NCI-H2107 (cell line): ENCODE data around the gene PKNOX1.
"Not testable (repeated sequence)": the region's sequence is repeated elsewhere in the genome, so short reads cannot be mapped to it uniquely, and the experiment has no call there.

Source experiments
- DNase-seq: peaks from one replicate; lab custom pipeline; 2025; lab: John Stamatoyannopoulos, UW

Gene PKNOX1

GRCh38 chr21:43021191-43021590, 46.8 kb downstream of the PKNOX1 start:
- no peak for DNase-seq

DNA sequence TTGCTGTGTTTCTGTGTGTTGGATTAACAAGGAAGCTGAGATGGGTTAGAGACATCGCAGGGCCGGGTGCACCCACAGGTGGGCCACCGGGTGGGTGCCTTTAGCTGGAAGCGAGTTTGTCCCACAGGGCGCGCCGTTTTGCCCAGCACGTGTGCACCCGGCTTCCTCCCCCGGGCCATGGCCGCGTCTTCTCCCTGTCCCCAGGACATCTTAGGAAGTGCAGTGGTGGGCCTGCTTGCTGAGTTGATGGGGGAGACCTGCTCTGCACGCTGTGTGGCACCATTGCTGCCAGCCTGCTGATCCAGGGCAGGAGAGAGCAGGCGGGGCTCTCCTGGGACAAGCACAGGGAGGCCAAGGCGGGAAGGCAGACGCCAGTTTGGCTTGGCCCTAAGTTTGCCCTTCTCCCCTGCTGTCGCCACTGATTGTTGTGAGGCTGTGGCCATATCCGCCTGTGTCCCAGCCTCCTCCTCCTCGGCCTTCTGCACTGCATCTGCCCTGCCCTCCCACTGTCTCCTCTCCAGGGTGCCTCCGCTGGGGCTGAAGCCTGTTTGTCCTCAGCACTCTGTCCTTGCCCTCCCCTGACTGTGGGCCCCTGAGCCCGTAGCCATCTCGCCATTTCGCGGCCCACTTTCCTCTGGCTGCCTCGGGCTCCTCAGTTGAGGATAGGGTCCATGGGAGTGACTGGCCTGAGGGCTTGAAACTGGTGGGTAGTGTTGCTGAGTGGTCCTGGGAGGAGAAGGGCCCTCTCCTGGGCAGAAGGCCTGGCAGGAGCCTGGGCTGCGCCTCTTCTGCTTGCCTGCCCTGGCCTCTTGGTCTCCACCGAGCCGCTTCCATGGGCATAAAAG, 47.6 kb downstream of the PKNOX1 start:
- DNase-seq, result no peak

DNA sequence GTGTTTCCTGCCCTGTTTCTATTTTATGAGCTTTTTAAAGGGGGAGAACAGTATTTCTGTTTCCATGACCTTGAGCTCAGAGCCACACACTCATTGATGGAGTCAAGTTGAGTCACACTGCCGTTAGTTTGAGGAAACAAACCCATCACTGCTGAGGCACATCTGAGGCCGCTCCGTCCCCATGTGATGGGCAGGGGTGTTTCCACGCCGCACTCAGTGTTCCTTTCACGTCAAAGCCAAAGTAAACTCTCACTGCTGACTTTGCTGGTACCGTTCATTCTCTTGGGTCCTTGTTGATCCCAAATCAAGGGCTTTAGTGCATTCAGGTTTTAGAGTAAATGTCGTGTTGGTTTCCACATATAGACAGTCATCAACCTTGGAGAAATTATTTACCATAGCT, 48.8 kb downstream of the PKNOX1 start:
- DNase-seq, result no peak

DNA sequence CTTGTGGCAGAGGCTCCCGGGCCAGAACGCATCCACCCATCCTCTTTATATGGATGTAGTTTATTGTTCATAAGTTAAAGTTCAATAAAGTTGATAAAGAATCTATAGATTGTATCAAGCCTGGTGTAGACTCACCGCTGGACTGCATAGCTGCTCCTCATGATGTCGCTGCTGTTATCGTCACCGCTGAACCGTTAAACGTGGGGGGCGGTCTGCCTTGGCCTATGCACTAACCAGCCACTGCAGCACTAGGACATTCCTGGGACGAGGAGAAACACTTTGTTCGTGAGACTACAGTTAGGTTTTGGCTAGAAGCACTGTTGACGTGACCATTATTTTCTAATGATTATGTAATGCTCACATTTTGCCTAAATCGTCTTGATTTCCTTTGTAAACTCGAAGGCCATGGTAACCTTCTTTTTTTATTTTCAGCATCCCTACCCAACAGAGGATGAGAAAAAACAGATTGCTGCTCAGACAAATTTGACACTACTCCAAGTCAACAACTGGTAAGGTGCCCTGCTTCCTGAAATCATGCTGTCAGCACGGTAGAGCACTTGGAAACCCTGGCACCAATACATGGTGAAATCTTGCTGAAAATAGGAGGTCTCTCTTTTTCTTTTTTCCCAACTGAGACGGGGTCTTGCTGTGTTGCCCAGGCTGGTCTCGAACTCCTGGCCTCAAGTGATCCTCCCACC, 50.2 kb downstream of the PKNOX1 start:
- DNase-seq, result no peak

GRCh38 chr21:43025636-43026180, 51.3 kb downstream of the PKNOX1 start:
- DNase-seq, result no peak

DNA sequence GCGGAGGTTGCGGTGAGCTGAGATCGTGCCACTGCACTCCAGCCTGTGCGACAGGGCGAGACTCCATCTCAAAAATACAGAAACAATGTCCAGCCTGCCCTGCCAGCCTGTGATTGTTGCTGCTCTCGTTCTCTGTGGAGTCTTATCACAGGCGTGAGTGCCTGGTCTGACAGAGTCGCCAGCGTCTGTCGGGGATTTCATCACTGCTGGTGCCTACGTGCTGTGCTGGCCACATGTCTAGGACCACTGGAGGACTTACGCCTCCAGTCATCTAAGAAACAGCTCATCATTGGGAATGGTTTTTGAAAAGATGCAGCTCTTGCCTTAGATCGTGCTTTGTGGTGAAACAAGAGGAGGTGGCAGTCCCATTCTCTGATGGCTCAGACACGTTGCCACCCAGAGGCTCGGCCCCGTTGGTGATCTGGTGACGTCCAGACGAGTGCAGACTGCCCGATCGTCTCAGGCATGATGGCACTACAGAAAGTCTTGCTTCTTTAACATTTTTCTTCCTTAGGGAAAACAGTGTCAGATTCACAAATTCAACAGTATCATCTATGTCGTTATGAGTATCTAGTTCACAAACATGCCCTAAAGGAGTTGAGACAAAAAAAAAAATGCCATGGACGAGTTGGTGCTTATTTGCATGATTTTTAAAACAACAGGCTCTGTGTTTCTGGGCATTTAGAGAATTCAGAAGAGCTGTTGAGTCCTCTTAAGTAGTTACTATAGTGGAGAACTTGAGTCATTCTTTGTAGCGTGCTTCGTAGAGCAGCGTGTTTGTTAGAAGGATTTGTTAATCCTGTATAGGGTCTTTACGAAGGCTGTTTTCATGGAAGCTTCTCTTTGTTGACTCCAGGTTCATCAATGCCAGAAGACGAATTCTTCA, 53.7 kb downstream of the PKNOX1 start:
- no peak for DNase-seq

DNA sequence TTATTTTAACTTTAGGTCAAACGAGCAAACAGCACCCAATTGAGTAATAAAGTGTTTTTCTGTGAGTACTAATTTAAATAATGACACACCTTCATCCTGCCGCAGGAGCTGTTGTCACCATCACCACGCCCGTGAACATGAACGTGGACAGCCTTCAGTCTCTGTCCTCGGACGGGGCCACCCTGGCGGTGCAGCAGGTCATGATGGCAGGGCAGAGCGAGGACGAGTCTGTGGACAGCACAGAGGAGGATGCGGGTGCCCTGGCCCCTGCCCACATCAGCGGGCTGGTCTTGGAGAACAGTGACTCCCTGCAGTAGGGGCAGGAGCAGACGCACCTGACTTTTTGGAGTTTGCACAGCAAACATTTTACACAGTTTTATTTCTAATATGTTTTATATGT, 55.4 kb downstream of the PKNOX1 start:
- no peak for DNase-seq

GRCh38 chr21:43031121-43031619, 56.8 kb downstream of the PKNOX1 start:
- DNase-seq, result no peak

DNA sequence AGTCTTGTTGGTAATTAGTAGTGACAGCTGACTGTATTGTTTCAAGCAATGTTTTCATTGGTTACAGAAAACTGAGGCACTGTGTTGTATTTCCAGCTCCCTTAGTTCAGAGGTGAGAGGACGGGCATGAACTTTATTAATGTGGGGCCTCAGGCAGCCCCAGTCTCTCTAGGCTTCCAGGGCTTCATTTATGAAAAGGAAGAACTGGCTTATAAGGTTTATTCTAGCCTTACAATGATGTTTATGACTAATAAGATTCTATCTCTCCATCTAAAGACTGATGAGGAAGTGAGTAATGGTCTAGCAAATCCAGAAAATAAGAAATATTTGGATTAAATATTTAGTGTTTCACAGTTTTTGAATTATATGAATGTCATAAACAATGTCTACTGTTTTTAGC, 59.7 kb downstream of the PKNOX1 start:
- DNase-seq, result no peak

- DNase-seq, result no peak
Measured at GRCh38 chr21:43034826-43035225, 60.5 kb downstream of the PKNOX1 start.

- DNase-seq, result not testable (repeated sequence)
Measured at GRCh38 chr21:43036889-43037288, 62.5 kb downstream of the PKNOX1 start.

- DNase-seq, result not testable (repeated sequence)
Measured at GRCh38 chr21:43037918-43038658, 63.7 kb downstream of the PKNOX1 start.

GRCh38 chr21:43038659-43039044, 64.3 kb downstream of the PKNOX1 start:
- DNase-seq, result not testable (repeated sequence)

- DNase-seq, result not testable (repeated sequence)
Measured at GRCh38 chr21:43042169-43042568, 67.8 kb downstream of the PKNOX1 start.

DNA sequence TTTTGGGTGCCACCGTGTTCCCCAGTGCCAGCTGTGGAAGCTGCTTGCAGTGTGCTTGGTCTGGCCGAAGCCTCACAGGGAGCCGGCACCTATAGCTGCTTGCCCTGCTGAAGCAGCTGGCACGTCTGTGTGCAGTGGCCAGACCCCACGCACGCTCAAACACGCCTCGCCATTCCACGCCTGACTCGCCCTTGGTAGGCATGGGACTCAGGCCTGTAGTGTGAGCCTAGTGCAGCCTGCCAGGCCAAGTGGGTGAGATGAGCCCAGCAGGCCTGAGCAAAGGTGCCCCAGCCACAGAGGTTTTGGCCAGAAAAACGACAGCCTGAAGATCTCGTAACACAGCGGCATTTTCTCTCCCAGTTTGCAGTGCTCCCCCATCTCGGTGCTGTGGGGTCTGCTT, 68.9 kb downstream of the PKNOX1 start:
- not testable (repeated sequence) for DNase-seq

DNA sequence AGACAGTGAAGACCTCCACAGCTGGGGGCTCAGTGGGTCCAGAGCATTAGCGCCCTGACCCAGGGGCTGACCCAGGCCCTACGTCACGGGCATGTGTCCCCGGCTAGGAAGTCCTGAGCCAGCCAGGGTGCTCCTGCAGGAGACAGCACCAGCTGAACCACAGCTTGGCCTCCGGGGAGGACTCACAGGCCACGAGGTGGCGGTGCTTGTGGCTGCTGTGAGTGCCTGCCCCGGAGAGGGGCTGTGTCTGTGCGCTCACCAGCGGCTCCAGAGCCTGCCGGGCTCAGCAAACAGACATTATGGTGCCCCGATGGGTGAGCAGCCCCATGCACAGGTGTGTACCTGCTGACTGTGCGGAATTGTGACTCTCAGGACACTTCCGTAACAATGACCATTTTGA, 70.2 kb downstream of the PKNOX1 start:
- not testable (repeated sequence) for DNase-seq

- not testable (repeated sequence) for DNase-seq
Measured at GRCh38 chr21:43045165-43045875, 71.0 kb downstream of the PKNOX1 start.

- not testable (repeated sequence) for DNase-seq
Measured at GRCh38 chr21:43045876-43046821, 71.8 kb downstream of the PKNOX1 start.

GRCh38 chr21:43053112-43053511, 78.8 kb downstream of the PKNOX1 start:
- DNase-seq, result not testable (repeated sequence)
